Uterus (tissue), 2 donors: ENCODE data around the gene AMER3.

Experiments used
- POLR2A ChIP-seq, 2 donors: fragments of 450-650 bp; IDR thresholded peaks; one replicate each; pipeline ENCODE4 v1.6.1; 2016; ENCODE audit warnings: antibody characterized with exemption in 2 of 2, mild to moderate bottlenecking in 1 of 2, moderate library complexity in 1 of 2
- TF ChIP-seq, protein P1 (sequence below), 4 experiments: fragments of 200-600 bp in 2 of 4; fragments of 450-650 bp in 2 of 4; sonication (generic) in 2 of 4; IDR thresholded peaks; one replicate each; pipeline ENCODE4 v1.5.1; 2016 to 2019; ENCODE audit warnings: antibody characterized with exemption in 4 of 4, mild to moderate bottlenecking in 2 of 4, moderate library complexity in 1 of 4

DNA sequence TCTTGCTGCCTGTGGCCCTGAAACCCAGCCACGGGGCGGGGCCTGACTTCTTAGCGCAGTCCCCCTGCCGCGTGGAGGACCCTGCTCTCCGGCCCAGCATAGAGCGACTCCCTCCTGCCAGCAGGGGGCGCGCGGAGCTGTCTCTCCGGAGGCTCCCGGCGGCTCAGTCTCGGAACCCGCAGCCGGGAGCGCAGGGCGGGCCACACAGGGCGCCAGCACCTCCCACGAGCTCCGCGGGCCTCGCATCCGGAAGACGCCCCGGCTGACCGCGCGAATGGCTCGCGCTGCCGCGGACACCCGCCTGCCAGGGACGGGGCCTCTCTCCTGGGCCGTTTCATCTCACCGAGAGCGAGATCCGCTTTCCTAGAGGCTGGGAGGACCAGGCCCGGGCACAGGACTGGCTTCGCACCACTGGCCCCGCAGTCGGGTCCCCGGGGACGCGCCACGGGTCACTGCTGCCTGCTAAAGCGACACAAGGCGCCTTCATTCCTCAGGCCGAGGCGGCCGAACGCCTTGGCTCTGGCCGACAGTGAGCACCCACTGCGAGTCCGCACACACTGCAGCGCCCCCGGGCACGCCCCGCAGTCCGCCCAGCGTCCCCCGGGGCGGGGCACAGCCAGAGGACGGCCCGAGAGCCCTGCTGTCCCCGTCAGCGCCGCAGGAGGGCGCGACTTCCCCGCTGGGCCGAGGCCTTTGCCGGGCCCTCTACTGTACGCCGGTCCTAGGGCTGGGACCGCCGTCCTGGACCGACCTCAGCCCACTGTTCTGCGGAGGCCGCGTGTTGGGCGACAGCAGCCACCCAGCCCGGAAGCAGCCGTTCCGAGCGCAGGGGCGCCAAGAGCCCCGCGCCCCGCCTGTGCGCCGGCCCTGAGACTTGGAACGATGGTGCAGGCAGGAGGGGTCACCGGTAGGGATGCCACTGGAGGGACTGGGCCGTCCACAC lies 42.4 kb downstream of the AMER3 start:
- TF ChIP-seq POLR2A (IDR thresholded peaks at IDR 0.05) = peak in 1 of 2 donors; percentile 47
- TF ChIP-seq, protein P1, sequence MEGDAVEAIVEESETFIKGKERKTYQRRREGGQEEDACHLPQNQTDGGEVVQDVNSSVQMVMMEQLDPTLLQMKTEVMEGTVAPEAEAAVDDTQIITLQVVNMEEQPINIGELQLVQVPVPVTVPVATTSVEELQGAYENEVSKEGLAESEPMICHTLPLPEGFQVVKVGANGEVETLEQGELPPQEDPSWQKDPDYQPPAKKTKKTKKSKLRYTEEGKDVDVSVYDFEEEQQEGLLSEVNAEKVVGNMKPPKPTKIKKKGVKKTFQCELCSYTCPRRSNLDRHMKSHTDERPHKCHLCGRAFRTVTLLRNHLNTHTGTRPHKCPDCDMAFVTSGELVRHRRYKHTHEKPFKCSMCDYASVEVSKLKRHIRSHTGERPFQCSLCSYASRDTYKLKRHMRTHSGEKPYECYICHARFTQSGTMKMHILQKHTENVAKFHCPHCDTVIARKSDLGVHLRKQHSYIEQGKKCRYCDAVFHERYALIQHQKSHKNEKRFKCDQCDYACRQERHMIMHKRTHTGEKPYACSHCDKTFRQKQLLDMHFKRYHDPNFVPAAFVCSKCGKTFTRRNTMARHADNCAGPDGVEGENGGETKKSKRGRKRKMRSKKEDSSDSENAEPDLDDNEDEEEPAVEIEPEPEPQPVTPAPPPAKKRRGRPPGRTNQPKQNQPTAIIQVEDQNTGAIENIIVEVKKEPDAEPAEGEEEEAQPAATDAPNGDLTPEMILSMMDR (IDR thresholded peaks at IDR 0.05) = peak; percentile 72 to 93 (median 90)
